ENCODE results near the gene MINPP1. TPM values are rescaled to one million over a fixed set of nuclear protein-coding genes. Genes with fewer than 3 reads are reported as not detected.
"Not testable (repeated sequence)": the region's sequence is repeated elsewhere in the genome, so short reads cannot be mapped to it uniquely, and the experiment has no call there.

MINPP1 gene
- total RNA-seq, 2 donors from 2014 or later, result 28.2 to 34.3 TPM

DNA sequence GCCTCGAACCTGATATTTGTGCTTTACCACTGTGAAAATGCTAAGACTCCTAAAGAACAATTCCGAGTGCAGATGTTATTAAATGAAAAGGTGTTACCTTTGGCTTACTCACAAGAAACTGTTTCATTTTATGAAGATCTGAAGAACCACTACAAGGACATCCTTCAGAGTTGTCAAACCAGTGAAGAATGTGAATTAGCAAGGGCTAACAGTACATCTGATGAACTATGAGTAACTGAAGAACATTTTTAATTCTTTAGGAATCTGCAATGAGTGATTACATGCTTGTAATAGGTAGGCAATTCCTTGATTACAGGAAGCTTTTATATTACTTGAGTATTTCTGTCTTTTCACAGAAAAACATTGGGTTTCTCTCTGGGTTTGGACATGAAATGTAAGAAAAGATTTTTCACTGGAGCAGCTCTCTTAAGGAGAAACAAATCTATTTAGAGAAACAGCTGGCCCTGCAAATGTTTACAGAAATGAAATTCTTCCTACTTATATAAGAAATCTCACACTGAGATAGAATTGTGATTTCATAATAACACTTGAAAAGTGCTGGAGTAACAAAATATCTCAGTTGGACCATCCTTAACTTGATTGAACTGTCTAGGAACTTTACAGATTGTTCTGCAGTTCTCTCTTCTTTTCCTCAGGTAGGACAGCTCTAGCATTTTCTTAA, 47.7 kb downstream of the MINPP1 start:
- DNase-seq, result no peak
- ATAC-seq, result no peak
- intact Hi-C loops (cut with DNase I, micrococcal nuclease), result no loop called here

DNA sequence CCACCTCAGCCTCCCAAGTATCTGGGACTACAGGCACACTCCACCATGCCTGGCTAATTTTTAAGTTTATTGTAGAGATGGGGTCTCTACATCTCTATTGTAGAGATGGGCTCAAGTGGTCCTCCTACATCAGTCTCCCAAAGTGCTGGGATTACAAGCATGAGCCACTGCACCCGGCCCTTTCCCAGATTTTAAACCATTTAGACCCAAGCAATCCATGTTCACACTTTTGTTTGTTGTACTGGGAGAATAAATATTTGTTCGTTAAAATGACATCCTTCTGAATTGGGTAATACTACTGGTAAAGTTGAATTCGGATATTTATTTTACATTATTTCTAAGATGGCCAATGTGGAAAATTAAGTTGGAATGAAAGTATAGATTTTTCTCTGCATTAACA, 52.7 kb downstream of the MINPP1 start:
- DNase-seq (no peak), ATAC-seq (no peak)
- intact Hi-C loops (cut with DNase I, micrococcal nuclease), result no loop called here

DNA sequence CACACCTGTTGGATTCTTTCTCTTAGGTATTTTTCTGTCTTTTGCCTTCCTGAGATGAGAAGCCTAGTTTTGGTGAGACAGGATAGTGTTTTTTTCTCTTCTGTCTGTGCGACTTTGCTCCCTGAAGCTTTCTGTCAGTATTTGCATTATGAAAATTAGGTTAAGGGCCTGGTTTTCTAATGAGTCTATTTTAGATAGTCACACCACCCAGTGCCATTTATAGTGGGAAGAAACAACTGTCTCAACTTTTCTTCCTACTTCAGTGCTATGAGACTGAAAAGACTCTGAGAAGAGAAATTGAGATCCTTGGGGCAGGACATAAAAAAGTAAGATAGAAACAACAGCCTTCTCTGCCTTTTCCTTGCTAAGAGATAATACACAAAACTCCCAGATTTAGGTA, 53.6 kb downstream of the MINPP1 start:
- DNase-seq (no peak), ATAC-seq (no peak)
- intact Hi-C loops (cut with DNase I, micrococcal nuclease), result no loop called here

DNA sequence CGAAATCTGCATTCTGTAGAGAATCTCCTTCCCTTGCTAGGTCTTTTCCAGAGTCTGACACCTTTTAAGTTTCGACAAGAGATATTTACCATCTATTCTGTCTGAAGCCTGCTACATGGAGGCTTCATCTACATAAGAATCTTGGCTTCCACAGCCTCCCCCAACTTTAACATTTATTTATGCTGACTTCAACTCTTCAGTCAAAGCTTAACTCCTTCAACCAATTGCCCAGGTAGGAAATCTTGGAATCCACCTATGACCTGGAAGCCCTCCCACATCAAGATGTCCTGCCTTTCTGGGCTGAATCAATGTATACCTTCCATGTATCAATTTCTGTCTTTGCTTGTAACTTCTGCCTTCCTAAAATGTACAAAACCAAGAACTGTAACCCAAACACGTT, 54.7 kb downstream of the MINPP1 start:
- intact Hi-C loops (cut with DNase I, micrococcal nuclease), result no loop called here
- DNase-seq (no peak), ATAC-seq (no peak)

DNA sequence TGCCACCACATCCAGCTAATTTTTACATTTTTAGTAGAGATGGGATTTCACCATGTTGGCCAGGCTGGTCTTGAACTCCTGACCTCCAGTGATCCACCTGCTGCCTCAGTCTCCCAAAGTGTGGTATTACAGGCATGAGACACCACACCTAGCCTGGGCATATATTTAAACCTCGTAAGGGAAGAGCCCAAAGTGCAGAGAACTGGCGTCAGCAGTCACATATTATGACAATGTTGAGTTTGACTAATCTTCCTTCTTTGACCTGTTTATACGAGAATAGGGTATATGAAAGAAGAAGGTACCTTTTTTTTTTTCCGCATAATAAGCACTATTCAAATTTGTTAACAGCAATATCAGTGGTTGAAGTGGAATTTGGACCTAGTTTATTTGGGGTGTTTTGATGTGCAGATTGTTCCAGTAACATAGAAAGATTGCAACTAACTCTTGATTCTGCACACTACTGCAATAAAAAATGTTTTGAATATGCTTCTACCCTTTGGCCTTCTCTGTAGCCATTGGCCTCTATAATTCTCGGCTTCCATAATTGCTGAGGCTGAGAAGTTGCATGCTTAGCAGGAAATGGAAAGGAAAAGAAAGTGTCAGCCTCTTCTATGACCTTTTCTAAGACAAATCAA, 55.9 kb downstream of the MINPP1 start:
- DNase-seq (no peak), ATAC-seq (peak; percentile 92)
- intact Hi-C loops (cut with DNase I, micrococcal nuclease), result no loop called here

DNA sequence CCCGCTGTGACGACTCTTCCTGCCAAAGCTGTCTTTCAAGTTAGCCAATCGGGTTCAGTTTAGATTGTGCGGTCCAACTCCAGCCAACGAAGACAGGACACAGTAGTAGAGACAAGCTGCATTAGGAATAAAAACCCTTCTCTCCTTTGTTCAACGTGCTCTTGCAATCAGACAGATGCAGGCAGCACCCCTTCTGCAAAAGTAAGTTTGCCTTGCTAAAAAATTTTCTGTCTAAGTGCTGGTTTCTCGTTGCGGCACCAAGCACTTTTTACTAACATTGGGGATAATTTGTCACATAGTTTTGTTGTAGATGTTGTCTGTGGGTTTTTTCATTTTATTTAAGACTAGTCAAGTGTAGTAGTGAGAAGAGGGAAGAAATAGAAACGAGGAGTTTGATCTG, 58.1 kb downstream of the MINPP1 start:
- intact Hi-C loops (cut with DNase I, micrococcal nuclease), result no loop called here
- no peak for DNase-seq
- ATAC-seq, result no peak

DNA sequence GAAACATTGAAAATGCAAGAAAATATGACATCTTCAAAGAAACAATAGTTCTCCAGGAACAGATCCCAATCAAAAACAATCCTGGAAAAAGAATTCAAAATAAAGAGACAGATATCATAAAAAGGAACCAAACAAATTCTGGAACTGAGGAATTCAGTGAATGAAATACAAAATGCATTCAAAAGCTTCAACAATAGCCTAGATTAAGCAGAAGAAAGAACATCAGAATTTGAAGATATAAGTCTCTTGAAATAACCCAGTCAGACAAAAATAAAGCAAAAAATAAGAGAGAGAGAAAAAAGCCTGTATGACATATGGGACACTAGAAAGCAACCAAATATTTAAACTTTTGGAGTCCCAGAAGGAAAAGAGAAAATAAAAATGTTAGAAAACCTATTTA, 60.3 kb downstream of the MINPP1 start:
- ATAC-seq, result no peak
- no peak for DNase-seq
- intact Hi-C loops (cut with DNase I, micrococcal nuclease), result no loop called here

DNA sequence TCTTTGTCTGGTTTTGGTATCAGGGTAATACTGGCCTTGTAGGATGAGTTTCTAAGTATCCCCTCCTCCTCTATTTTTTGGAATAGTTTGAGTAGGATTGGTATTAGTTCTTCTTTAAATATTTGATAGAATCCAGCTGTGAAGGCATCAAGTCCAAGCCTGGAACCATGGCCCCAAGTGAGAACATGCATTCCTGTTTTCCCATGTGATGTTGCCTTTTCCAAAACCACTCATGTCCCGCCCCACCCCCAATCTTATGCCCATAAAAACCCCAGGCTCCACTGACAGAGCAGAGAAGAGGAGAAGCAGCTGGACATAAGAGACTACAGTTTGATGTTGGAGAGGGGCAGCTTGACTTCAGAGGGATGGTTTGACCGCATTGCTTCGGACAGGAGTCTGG, 71.2 kb downstream of the MINPP1 start:
- DNase-seq, result no peak
- intact Hi-C loops (cut with DNase I, micrococcal nuclease), result no loop called here
- ATAC-seq, result no peak

DNA sequence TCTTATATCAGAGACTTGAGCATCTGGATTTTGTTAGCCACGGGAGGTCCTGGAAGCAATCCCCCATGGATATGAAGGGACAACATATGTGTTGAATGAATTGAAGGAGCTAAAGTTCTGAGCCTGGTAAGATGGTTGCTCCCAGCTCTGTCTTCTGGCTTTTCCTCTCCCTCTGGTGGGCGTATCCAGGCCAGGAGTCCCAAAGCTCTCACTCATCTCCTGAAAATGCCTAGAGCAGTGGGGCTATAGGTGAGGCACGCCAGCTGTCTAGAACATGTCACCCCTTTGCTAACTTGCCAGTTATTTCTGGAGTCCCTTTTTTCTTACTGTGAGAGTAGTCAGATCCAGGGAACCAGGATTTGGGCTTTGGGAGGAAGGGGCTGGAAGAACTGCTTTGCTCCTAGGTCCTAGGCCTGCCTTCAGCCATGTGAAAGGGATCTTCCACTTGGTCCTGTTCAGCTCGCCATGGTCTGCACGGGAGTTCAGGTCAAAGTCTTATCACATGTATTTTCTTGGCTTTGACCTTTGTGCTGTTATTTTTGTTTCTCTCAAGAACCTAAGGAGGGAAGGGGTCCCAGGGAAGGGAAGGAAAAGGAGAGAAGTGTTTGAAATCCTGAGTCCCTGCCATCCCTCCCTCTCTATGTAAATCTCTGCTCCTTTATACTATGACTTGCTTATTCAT, 73.6 kb downstream of the MINPP1 start:
- ATAC-seq, result peak; percentile 49
- intact Hi-C loops (cut with DNase I, micrococcal nuclease), result no loop called here

DNA sequence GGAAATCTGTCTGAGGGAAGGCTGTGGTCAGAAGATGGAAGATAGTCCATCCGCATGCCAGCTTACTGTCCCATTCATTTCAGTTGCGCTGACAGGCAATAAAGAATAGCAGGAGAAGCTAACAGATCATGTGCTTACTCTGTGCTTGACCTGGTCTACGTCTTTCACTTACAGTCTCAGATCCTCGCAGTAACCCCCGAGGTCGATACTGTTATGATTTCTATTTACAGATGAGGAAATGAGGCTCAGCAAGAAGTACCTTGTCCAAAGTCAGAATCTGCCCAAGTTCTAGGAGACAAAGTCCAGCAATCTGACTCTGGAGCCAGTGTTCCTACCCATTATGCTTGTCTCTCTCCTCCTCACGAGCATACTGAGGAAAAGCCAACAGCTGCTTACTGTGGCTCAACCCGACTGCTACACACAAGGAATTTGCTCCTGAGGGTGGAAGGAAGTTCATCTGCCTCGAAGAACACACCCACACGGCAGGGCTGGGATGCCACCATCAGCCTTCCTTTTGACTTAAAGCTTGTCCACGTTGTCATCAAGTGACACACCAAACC, 74.2 kb downstream of the MINPP1 start:
- DNase-seq, result no peak
- intact Hi-C loops (cut with DNase I, micrococcal nuclease), result no loop called here
- ATAC-seq, result peak; percentile 82

More for the DNA sequence above, 73.6 kb downstream of the MINPP1 start:
- DNase-seq, result no peak

DNA sequence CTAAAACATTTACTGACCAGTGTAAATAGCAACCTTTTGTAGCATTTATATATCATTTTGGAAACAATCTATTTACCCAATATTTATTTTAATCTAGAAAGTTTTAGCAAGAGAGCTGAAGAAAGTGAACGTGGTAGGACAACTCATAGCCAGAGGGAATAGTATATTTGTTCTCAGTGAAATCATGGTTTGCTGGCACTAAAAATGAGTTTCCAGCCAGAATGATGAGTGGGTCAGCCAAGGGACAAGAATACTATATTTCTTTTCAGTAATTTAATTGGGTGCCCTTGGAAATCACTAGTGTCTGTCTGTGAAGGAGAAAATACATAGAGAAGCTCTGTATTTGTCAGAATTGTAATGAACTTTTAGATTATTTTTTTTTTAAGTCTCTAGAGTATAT, 74.9 kb downstream of the MINPP1 start:
- ATAC-seq (no peak), DNase-seq (no peak)
- intact Hi-C loops (cut with DNase I, micrococcal nuclease), result no loop called here

DNA sequence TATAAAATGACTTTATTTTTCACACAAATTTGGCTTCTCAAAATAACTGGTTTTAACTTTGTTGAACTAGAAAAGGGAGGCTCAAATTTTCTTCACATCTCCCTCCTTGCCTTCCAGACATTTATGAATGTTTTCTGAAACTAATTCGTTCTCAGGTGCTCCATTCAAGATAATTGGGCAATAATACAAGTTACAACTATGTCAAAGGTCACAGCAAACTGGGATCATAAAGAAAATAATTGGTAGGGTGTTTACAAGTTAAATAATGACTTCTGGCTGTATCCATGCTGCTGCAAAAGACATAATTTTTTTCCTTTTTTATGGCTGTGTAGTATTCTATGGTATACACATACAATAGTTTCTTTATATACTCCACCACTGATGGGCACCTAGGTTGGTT, 75.3 kb downstream of the MINPP1 start:
- intact Hi-C loops (cut with DNase I, micrococcal nuclease), result no loop called here
- no peak for DNase-seq
- no peak for ATAC-seq

DNA sequence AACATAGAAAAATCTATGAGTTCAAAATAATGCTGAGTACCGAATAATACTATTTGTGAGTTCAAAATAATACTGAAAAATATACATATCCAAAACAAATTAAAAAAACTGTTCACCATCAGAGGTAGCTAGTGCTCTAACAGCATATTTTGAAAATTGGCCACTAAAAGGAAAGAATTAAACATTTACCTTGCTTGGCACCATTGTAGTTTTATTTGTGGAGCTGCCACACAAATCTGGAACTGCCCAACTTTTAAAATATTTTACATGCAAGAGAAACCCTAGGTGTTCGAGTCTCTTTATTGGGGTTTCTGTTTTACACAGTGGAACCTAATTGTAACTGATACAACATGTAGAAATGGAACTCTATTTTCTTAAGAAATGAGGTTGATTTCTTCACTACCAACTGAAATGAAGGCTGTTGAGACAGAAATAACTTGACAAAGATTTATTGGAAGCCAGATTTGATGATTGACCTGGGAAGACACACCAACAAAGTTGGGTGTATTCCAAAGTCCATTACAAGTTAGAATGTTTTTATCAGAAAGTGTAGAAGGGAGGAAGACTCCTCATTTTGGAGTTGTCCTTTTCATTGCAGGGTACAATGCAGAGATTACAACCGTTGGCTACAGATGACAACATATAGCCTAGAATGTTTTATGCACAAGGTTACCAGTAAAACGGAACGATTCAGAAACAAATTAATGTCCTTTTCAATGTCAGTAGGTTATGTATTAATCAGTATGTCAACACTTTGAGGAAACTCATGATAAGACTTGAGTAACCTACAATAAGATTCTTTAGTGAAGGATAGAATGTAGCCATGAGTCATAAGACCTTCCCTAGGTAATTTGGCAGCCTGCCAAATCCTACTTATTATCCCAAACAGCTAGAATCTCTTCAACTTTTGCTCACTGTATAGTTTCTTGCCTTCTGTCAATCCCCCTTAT, 81.1 kb downstream of the MINPP1 start:
- intact Hi-C loops (cut with DNase I, micrococcal nuclease), result no loop called here
- ATAC-seq (peak; percentile 92), DNase-seq (peak; percentile 44 to 47)

DNA sequence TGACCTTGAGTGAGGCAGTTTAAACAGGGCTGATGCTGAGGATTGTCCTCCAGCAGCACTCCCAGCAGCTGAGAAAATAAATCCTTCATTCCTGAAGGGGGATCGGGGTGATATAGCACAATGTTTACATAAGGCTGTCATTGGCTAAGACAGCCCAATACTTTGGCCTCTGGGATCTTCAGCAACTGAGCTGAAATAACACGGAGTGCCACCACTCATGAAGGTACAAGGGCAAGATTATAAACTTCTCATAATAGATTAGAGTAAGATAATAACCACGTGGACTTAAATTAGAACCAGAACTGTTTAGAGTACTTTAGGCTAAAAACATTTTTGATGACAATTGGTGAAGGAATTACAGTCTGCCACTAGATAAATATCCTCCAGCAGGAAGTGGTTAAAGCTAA, 85.0 kb downstream of the MINPP1 start:
- ATAC-seq (no peak), DNase-seq (no peak)
- intact Hi-C loops (cut with DNase I, micrococcal nuclease), result no loop called here

DNA sequence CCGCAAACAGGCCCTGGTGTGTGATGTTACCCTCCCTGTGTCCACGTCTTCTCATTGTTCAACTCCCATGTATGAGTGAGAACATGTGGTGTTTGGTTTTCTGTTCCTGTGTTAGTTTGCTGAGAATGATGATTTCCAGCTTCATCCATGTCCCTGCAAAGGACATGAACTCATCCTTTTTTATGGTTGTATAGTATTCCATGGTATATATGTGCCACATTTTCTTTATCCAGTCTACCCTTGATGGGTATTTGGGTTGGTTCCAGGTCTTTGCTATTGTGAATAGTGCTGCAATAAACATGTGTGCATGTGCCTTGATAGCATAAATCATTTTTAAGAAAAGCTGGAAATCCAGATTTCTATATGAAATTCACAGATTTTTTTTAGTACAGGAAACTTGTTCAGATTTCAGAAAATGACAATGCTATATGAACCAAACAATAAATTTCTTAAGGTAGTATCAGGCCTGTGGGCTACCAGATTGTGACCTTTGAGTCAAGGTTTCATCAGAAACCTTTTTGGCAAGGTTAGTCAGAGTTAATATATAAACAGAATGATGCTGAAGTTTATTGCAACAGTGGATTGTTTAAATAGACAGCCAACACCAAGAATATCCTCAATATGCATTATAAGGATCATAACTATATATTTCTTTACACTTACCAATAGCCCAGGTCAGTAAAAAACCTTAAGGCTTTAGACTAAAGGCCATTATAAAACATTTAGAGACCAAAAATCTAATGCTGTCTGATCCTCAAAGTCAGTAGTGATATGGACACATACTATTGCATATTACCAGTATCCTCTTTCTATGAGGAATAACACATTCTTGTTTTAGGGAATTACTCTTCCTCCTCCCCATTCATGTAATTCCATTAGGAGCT, 86.3 kb downstream of the MINPP1 start:
- DNase-seq, result no peak
- peak; percentile 80 for ATAC-seq
- intact Hi-C loops (cut with DNase I, micrococcal nuclease), result no loop called here

DNA sequence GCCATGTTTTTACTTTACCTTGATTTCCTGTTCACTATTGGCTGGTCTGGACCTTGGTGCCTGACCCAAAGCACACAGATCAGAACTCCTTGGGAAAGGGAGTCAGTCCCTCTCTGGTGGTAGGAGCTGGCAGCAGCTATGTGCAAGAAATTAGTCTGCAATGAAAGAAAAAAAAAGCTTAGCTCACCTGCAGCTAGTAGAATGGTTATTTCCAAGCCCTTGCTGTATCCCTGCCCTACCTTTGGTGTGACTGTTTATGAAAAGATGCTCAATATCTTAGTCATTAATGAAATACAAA, 86.8 kb downstream of the MINPP1 start:
- ATAC-seq (peak; percentile 29), DNase-seq (no peak)
- intact Hi-C loops (cut with DNase I, micrococcal nuclease), result no loop called here

DNA sequence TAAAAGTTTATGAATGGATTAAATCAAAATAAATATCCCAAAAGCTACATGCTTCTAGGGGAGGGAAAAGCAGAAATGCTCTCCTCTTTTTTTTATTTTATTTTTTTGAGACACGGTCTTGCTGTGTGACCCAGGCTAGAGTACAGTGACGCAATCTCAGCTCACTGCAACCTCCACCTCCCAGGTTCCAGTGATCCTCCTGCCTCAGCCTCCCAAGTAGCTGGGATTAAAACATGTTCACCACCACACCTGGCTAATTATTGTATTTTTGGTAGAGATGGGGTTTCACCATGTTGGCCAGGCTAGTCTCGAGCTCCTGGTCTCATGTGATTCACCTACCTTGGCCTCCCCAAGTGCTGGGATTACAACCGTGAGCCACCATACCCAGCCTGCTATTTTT, 88.2 kb downstream of the MINPP1 start:
- ATAC-seq; intact Hi-C loops (cut with DNase I, micrococcal nuclease); DNase-seq: not testable (repeated sequence)

DNA sequence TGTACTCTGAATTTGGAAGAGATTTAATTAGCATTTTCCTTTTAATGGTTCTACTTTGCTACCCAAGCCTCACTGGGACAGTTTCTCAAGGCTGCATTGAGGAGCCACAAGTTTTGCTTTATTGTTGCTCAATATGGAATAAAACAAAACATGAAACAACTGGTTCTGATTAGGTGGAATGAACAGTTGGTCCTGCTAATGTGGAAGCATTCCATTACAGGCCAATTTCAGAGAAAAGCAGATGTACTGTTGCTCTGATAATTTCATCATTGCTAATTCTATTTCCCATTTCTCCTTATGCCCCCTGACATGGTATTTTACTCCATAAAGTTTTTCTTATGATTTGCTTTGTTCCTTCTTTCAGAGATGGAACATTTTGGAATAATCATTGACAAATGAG, 89.0 kb downstream of the MINPP1 start:
- ATAC-seq (no peak), DNase-seq (no peak)
- intact Hi-C loops (cut with DNase I, micrococcal nuclease), result no loop called here
